Neural progenitor cell (in vitro differentiated cells): ENCODE results near the gene KRTAP26-1. TPM values are rescaled to one million over a fixed set of nuclear protein-coding genes. Genes with fewer than 3 reads are reported as not detected.
A peak's percentile ranks its signal among the peaks of the same experiment; 100 is the strongest.

ENCODE experiments used
- DNase-seq: peaks from one replicate; pipeline ENCODE4 v3.0.0-alpha.2; 2016; ENCODE audit warnings: low spot score
- H2AFZ ChIP-seq: fragments of 200-600 bp; sonication (generic); replicated peaks from 2 replicates; pipeline ENCODE4 v1.6.1; 2016; ENCODE audit warnings: antibody characterized with exemption
- H3F3A ChIP-seq: fragments of 200-600 bp; sonication (generic); 2 replicates; pipeline ENCODE4 v1.6.1; 2016; ENCODE audit warnings: antibody characterized with exemption, low read depth
- H3K27ac ChIP-seq: fragments of 200-600 bp; sonication (generic); 2 replicates; pipeline ENCODE4 v1.5.1; 2016; ENCODE audit warnings: mild to moderate bottlenecking
- H3K27me3 ChIP-seq: fragments of 200-600 bp; sonication (generic); 2 replicates; pipeline ENCODE4 v1.6.1; 2016; ENCODE audit warnings: mild to moderate bottlenecking, moderate library complexity
- H3K36me3 ChIP-seq: fragments of 200-600 bp; sonication (generic); 2 replicates; pipeline ENCODE4 v1.5.1; 2016
- H3K4me1 ChIP-seq: fragments of 200-600 bp; sonication (generic); 2 replicates; pipeline ENCODE4 v1.6.1; 2016; ENCODE audit warnings: mixed run types
- H3K4me2 ChIP-seq: fragments of 200-600 bp; sonication (generic); 2 replicates; pipeline ENCODE4 v1.6.1; 2016
- H3K4me3 ChIP-seq: fragments of 200-600 bp; sonication (generic); 2 replicates; pipeline ENCODE4 v1.5.1; 2016
- H3K79me2 ChIP-seq: fragments of 200-600 bp; sonication (generic); 2 replicates; pipeline ENCODE4 v1.6.1; 2016; ENCODE audit warnings: low read depth
- H3K9ac ChIP-seq: fragments of 200-600 bp; sonication (generic); 2 replicates; pipeline ENCODE4 v1.6.1; 2016
- H3K9me3 ChIP-seq: fragments of 200-600 bp; sonication (generic); 2 replicates; pipeline ENCODE4 v1.5.1; 2016; ENCODE audit warnings: low read depth
- H4K20me1 ChIP-seq: fragments of 200-600 bp; sonication (generic); 2 replicates; pipeline ENCODE4 v1.6.1; 2016; ENCODE audit warnings: low read depth
- H3K27ac Mint-ChIP-seq: 3 replicates; pipeline ENCODE4 v1.8.0; 2021; ENCODE audit warnings: mixed read lengths
- H3K27me3 Mint-ChIP-seq: 2 replicates; pipeline ENCODE4 v1.8.0; 2022; ENCODE audit warnings: low read depth, mild to moderate bottlenecking, inconsistent platforms, moderate library complexity, mixed read lengths; ENCODE audit not compliant: insufficient read depth
- H3K36me3 Mint-ChIP-seq: 3 replicates; pipeline ENCODE4 v1.8.0; 2021; ENCODE audit warnings: mixed read lengths
- H3K4me1 Mint-ChIP-seq: 3 replicates; pipeline ENCODE4 v1.8.0; 2021; ENCODE audit warnings: mixed read lengths
- H3K4me3 Mint-ChIP-seq: 3 replicates; pipeline ENCODE4 v1.8.0; 2021; ENCODE audit warnings: mild to moderate bottlenecking, moderate library complexity, mixed read lengths
- H3K9me3 Mint-ChIP-seq: 3 replicates; pipeline ENCODE4 v1.8.0; 2020; ENCODE audit warnings: mixed read lengths
- CTCF ChIP-seq: fragments of 200-600 bp; sonication (generic); IDR thresholded peaks from 2 replicates; pipeline ENCODE4 v1.5.1; 2017; ENCODE audit warnings: antibody characterized with exemption, mild to moderate bottlenecking
- EZH2 ChIP-seq: fragments of 200-600 bp; sonication (generic); IDR thresholded peaks from 2 replicates; pipeline ENCODE4 v1.6.1; 2017; ENCODE audit warnings: antibody characterized with exemption, mild to moderate bottlenecking, moderate library complexity
- EZH2phosphoT487 ChIP-seq: fragments of 200-600 bp; sonication (generic); IDR thresholded peaks from 2 replicates; pipeline ENCODE4 v1.6.1; 2017; ENCODE audit warnings: antibody characterized with exemption
- total RNA-seq: library from RNA; depleted of rRNA; stranded (reverse); fragments of >200 nt; gene quantifications from 2 replicates; pipeline ENCODE4 v1.2.3, GENCODE V29; 2015; ENCODE audit warnings: low replicate concordance

Gene KRTAP26-1
- total RNA-seq, 1 donor from 2014 or later: not detected

GRCh38 chr21:30345014-30345413 is 24.9 kb upstream of the KRTAP26-1 start:
- no peaks in the 10 kb centered on the region for H4K20me1 ChIP-seq
- H3K4me1 ChIP-seq: peaks cover 3% of the 10 kb centered on the region
- Mint-ChIP-seq H3K27ac (no peak overlapping the region), H3K4me3 (no peak overlapping the region), H3K27me3 (peaks cover 4% of the 10 kb centered on the region), H3K4me1 (peaks cover 9% of the 10 kb centered on the region), H3K36me3 (no peaks in the 10 kb centered on the region), H3K9me3 (peaks cover 8% of the 10 kb centered on the region)
- DNase-seq: peak; percentile 8
- H3K79me2 ChIP-seq: no peaks in the 10 kb centered on the region
- no peak overlapping the region for H2AFZ ChIP-seq
- H3K4me3 ChIP-seq: no peak overlapping the region
- H3K4me2 ChIP-seq: no peak overlapping the region
- no peaks in the 10 kb centered on the region for H3K27me3 ChIP-seq
- H3K36me3 ChIP-seq: no peaks in the 10 kb centered on the region
- no peak for TF ChIP-seq EZH2
- TF ChIP-seq EZH2phosphoT487: no peak
- peak; percentile 21 for TF ChIP-seq CTCF
- H3K27ac ChIP-seq: no peak overlapping the region
- no peaks in the 10 kb centered on the region for H3F3A ChIP-seq
- H3K9ac ChIP-seq: no peak overlapping the region
- no peaks in the 10 kb centered on the region for H3K9me3 ChIP-seq

- Histone ChIP-seq H3K9me3 (no peaks in the 10 kb centered on the region), H3K27me3 (no peaks in the 10 kb centered on the region), H3K79me2 (no peaks in the 10 kb centered on the region), H3K27ac (no peak overlapping the region), H3K36me3 (no peaks in the 10 kb centered on the region), H3K4me3 (no peak overlapping the region), H3K9ac (no peak overlapping the region), H2AFZ (no peak overlapping the region), H3F3A (no peaks in the 10 kb centered on the region), H3K4me2 (no peak overlapping the region), H4K20me1 (no peaks in the 10 kb centered on the region), H3K4me1 (no peaks in the 10 kb centered on the region)
- peak; percentile 52 for DNase-seq
- TF ChIP-seq CTCF (peak; percentile 96), EZH2phosphoT487 (no peak), EZH2 (no peak)
- Mint-ChIP-seq H3K4me3 (no peak overlapping the region), H3K27ac (no peak overlapping the region), H3K9me3 (peaks cover 8% of the 10 kb centered on the region), H3K4me1 (no peaks in the 10 kb centered on the region), H3K36me3 (no peaks in the 10 kb centered on the region), H3K27me3 (no peaks in the 10 kb centered on the region)
Measured at GRCh38 chr21:30340714-30341573, 20.8 kb upstream of the KRTAP26-1 start.

GRCh38 chr21:30338717-30339116 is 18.6 kb upstream of the KRTAP26-1 start:
- Histone ChIP-seq H3K9ac (no peak overlapping the region), H3K36me3 (no peaks in the 10 kb centered on the region), H3K4me3 (no peak overlapping the region), H3K27me3 (no peaks in the 10 kb centered on the region), H3K79me2 (no peaks in the 10 kb centered on the region), H3K4me2 (no peak overlapping the region), H3K4me1 (no peaks in the 10 kb centered on the region), H2AFZ (no peak overlapping the region), H3K27ac (no peak overlapping the region), H4K20me1 (no peaks in the 10 kb centered on the region), H3F3A (no peaks in the 10 kb centered on the region), H3K9me3 (no peaks in the 10 kb centered on the region)
- no peaks in the 10 kb centered on the region for H3K27me3 Mint-ChIP-seq
- no peaks in the 10 kb centered on the region for H3K36me3 Mint-ChIP-seq
- no peak overlapping the region for H3K27ac Mint-ChIP-seq
- no peaks in the 10 kb centered on the region for H3K4me1 Mint-ChIP-seq
- no peaks in the 10 kb centered on the region for H3K9me3 Mint-ChIP-seq
- no peak for DNase-seq
- H3K4me3 Mint-ChIP-seq: no peak overlapping the region
- TF ChIP-seq EZH2phosphoT487: no peak
- no peak for TF ChIP-seq EZH2
- TF ChIP-seq CTCF: no peak
